GM23338 (cell line): ENCODE results near the gene RPS25. TPM values are rescaled to one million over a fixed set of nuclear protein-coding genes. Genes with fewer than 3 reads are reported as not detected.

ENCODE experiments used
- ATAC-seq: fragments of 200-7000 bp; cut with Tn5 transposase; 3 replicates; pipeline ENCODE4 v1.9.1; 2020
- DNase-seq: peaks from one replicate; pipeline ENCODE4 v3.0.0-alpha.2; 2015; ENCODE audit warnings: low spot score
- H2AFZ ChIP-seq: fragments of 200-600 bp; sonication (generic); 2 replicates; pipeline ENCODE4 v1.8.0; 2016; ENCODE audit warnings: antibody characterized with exemption, mild to moderate bottlenecking, moderate library complexity
- H3F3A ChIP-seq: fragments of 200-600 bp; sonication (generic); replicated peaks from 2 replicates; pipeline ENCODE4 v1.8.0; 2017; ENCODE audit warnings: antibody characterized with exemption, mixed run types, low read depth
- H3K27ac ChIP-seq: fragments of 200-600 bp; sonication (generic); 2 replicates; pipeline ENCODE4 v1.6.1; 2016; ENCODE audit warnings: low read depth
- H3K27me3 ChIP-seq: fragments of 200-600 bp; sonication (generic); 2 replicates; pipeline ENCODE4 v1.8.0; 2016; ENCODE audit warnings: mild to moderate bottlenecking, mixed run types, moderate library complexity; ENCODE audit not compliant: insufficient read depth
- H3K36me3 ChIP-seq: fragments of 200-600 bp; sonication (generic); 2 replicates; pipeline ENCODE4 v1.8.0; 2016; ENCODE audit warnings: mild to moderate bottlenecking; ENCODE audit not compliant: insufficient read depth
- H3K4me1 ChIP-seq: fragments of 200-600 bp; sonication (generic); 2 replicates; pipeline ENCODE4 v1.8.0; 2016; ENCODE audit warnings: mild to moderate bottlenecking, moderate library complexity; ENCODE audit not compliant: insufficient read depth
- H3K4me2 ChIP-seq: fragments of 200-600 bp; sonication (generic); 2 replicates; pipeline ENCODE4 v1.7.1; 2017; ENCODE audit warnings: mixed run types
- H3K4me3 ChIP-seq: fragments of 200-600 bp; sonication (generic); 2 replicates; pipeline ENCODE4 v1.6.1; 2016; ENCODE audit warnings: mixed run types
- H3K79me2 ChIP-seq: fragments of 200-600 bp; sonication (generic); replicated peaks from 2 replicates; pipeline ENCODE4 v1.8.0; 2017; ENCODE audit warnings: mild to moderate bottlenecking; ENCODE audit not compliant: insufficient read depth
- H3K9me2 ChIP-seq: fragments of 200-600 bp; sonication (generic); 2 replicates; pipeline ENCODE4 v1.8.0; 2017; ENCODE audit not compliant: insufficient read depth
- H4K20me1 ChIP-seq: fragments of 200-600 bp; sonication (generic); replicated peaks from 2 replicates; pipeline ENCODE4 v1.8.0; 2017; ENCODE audit warnings: mild to moderate bottlenecking; ENCODE audit not compliant: insufficient read depth
- H3K27ac Mint-ChIP-seq: 2 replicates; pipeline ENCODE4 v1.8.0; 2020; ENCODE audit warnings: inconsistent platforms, mild to moderate bottlenecking, moderate library complexity, mixed read lengths
- H3K27me3 Mint-ChIP-seq: 3 replicates; pipeline ENCODE4 v1.8.0; 2022; ENCODE audit warnings: low read depth, mild to moderate bottlenecking, moderate library complexity, mixed read lengths, inconsistent platforms; ENCODE audit not compliant: insufficient read depth, poor library complexity
- H3K36me3 Mint-ChIP-seq: 3 replicates; pipeline ENCODE4 v1.8.0; 2021; ENCODE audit warnings: low read depth, mild to moderate bottlenecking, inconsistent platforms, moderate library complexity, mixed read lengths
- H3K4me1 Mint-ChIP-seq: 3 replicates; pipeline ENCODE4 v1.8.0; 2020; ENCODE audit warnings: mild to moderate bottlenecking, inconsistent platforms, mixed read lengths
- H3K4me3 Mint-ChIP-seq: 3 replicates; pipeline ENCODE4 v1.8.0; 2021; ENCODE audit warnings: moderate library complexity, mild to moderate bottlenecking, inconsistent platforms, mixed read lengths
- H3K9me3 Mint-ChIP-seq: 3 replicates; pipeline ENCODE4 v1.8.0; 2020; ENCODE audit warnings: moderate library complexity, mild to moderate bottlenecking, inconsistent platforms, mixed read lengths
- CREB1 ChIP-seq: fragments of 250-450 bp; sonication (Bioruptor Pico); IDR thresholded peaks from 2 replicates; pipeline ENCODE4 v1.5.0; 2020; ENCODE audit warnings: low read depth, mild to moderate bottlenecking, moderate library complexity
- CTCF ChIP-seq, 2 experiments: fragments of 200-600 bp in 1 of 2; sonication (generic) in 1 of 2; conservative IDR thresholded peaks; 2 replicates each; pipeline versions ENCODE4 v1.5.1 to v1.6.1; 2016 to 2017; ENCODE audit warnings: antibody characterized with exemption in 2 of 2, low read depth in 2 of 2, mild to moderate bottlenecking in 2 of 2, moderate library complexity in 1 of 2
- ETS1 ChIP-seq: IDR thresholded peaks from 2 replicates; pipeline ENCODE4 v1.6.1; 2016; ENCODE audit warnings: antibody characterized with exemption
- EZH2phosphoT487 ChIP-seq: fragments of 200-600 bp; sonication (generic); IDR thresholded peaks from one replicate; pipeline ENCODE4 v1.8.1; 2018; ENCODE audit warnings: antibody characterized with exemption; ENCODE audit not compliant: unreplicated experiment
- NANOG ChIP-seq: IDR thresholded peaks from 2 replicates; pipeline ENCODE4 v1.6.1; 2016; ENCODE audit warnings: antibody characterized with exemption, borderline replicate concordance
- REST ChIP-seq: IDR thresholded peaks from one replicate; pipeline ENCODE4 v1.6.1; 2018; ENCODE audit warnings: antibody characterized with exemption; ENCODE audit not compliant: unreplicated experiment
- ZNF114 ChIP-seq: fragments of 250-450 bp; sonication (Bioruptor Pico); IDR thresholded peaks from 2 replicates; pipeline ENCODE4 v1.5.0; 2020; ENCODE audit warnings: mild to moderate bottlenecking, moderate library complexity
- ZNF331 ChIP-seq: fragments of 250-450 bp; sonication (Bioruptor Pico); IDR thresholded peaks from 2 replicates; pipeline ENCODE4 v1.5.0; 2020; ENCODE audit warnings: low read depth, mild to moderate bottlenecking, moderate library complexity
- ZNF462 ChIP-seq: fragments of 250-450 bp; sonication (Bioruptor Pico); IDR thresholded peaks from 2 replicates; pipeline ENCODE4 v1.5.0; 2020; ENCODE audit warnings: mild to moderate bottlenecking, moderate library complexity
- polyA plus RNA-seq: library from polyadenylated mRNA; unstranded; fragments of >200 nt; fragmentation: Nextera tagmentation; extraction: Ambion mirVana; gene quantifications from 2 replicates; pipeline ENCODE4 v1.2.1, GENCODE V29; 2016
- total RNA-seq: library from RNA; depleted of rRNA; stranded (reverse); fragments of >200 nt; shearing (Covaris generic); gene quantifications from 2 replicates; pipeline ENCODE4 v1.2.3, GENCODE V29; 2014

Gene RPS25
- total and polyA plus RNA-seq, 2 experiments from 2014 or later: 1,965 to 3,622 TPM

GRCh38 chr11:119046489-119046888 lies 28.3 kb upstream of the RPS25 start (continued):
- TF ChIP-seq ZNF462 (CRISPR knock-in tag): no peak
- no peak for TF ChIP-seq ZNF114
- no peak for TF ChIP-seq NANOG
- no peak for TF ChIP-seq CREB1
- no peak for TF ChIP-seq ETS1
- TF ChIP-seq EZH2phosphoT487: no peak
- TF ChIP-seq ZNF331: no peak

- peaks cover 54% of the 10 kb centered on the region for H3K36me3 Mint-ChIP-seq
- Histone ChIP-seq H3F3A (peaks cover 6% of the 10 kb centered on the region; the same call in 1 of the 2 replicates), H3K4me3 (no peak overlapping the region), H3K27ac (peak overlapping the region; percentile 75), H2AFZ (no peak overlapping the region), H3K36me3 (peaks cover 18% of the 10 kb centered on the region), H3K9me2 (no peaks in the 10 kb centered on the region), H3K4me1 (peaks cover 21% of the 10 kb centered on the region), H3K27me3 (no peaks in the 10 kb centered on the region), H4K20me1 (peaks cover under 1% of the 10 kb centered on the region; the same call in 1 of the 2 replicates), H3K79me2 (no peaks in the 10 kb centered on the region), H3K4me2 (no peak overlapping the region; the same call in 1 of the 2 replicates)
- DNase-seq (peak; percentile 68), ATAC-seq (peak; percentile 81)
- H3K9me3 Mint-ChIP-seq: no peaks in the 10 kb centered on the region
- peaks cover 18% of the 10 kb centered on the region; the same call in 2 of the 3 replicates for H3K4me1 Mint-ChIP-seq
- TF ChIP-seq CTCF (conservative IDR thresholded peaks at IDR 0.05; ENCODE audit: low read depth in 2 of 2): peak; percentile 42 to 50
- no peak for TF ChIP-seq ETS1
- no peak for TF ChIP-seq REST
- no peak overlapping the region for H3K27ac Mint-ChIP-seq
- H3K27me3 Mint-ChIP-seq: peaks cover 5% of the 10 kb centered on the region
- peak overlapping the region; percentile 11; the same call in 1 of the 3 replicates for H3K4me3 Mint-ChIP-seq
Observed at GRCh38 chr11:119044708-119045107, 26.6 kb upstream of the RPS25 start.
